Astrocyte of the spinal cord (primary cell): ENCODE data around the gene RPIA.

ENCODE experiments used
- DNase-seq: peaks from one replicate; pipeline ENCODE4 v3.0.0; 2011; ENCODE audit warnings: low read depth, low spot score
- H3K4me3 ChIP-seq: 2 replicates; pipeline ENCODE4 v1.5.1; 2011; ENCODE audit warnings: low read depth, mild to moderate bottlenecking, low read length, moderate library complexity
- in situ Hi-C: cut with HindIII; loops from 2 replicates; pipeline ENCODE4 v1.10.0; 2017; ENCODE audit warnings: low sequenced_read_pairs
- TF ChIP-seq, protein P1 (sequence below): IDR thresholded peaks from 2 replicates; pipeline ENCODE4 v1.5.1; 2012; ENCODE audit warnings: low read depth, mild to moderate bottlenecking, low read length, inconsistent platforms

Gene RPIA

DNA sequence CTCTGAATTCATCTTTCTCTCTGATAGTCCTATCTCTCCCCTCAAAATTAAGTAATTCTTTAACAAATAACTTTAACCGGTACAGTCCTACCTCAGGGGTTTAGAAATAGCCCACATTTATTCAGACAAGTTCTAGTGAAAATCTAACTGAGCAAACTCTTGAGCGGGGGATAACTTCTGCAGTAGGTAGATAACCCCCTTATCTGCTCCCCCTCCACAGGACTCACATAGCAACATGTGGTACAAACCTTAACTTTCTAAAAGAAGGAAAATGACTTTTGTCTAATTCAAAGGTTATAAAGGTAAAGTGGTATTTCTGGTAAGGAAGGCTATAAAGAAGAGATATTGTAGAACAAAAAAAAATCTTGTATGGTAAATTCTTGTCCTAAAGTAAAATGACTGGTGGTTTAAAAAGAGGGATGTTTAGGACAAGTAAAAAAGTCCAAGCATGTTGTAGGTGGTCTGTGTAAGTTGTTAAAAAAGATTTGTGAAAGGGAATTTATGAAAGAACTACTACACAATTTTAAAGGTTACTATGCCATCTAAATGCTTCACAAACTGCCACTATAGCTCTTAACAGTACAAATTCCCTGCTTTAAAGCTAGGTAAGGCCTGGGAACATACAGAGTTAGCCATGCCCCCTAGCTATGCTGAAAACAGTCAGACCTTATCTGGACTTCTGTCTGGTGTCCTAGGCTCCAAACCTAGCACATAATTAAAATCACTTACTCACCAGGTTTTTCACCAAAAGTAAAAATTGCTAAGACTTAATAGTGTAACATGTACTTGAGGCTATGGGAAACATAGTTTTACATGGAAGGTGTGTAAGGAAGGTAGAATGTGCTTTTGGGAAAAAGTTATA lies 8.1 kb upstream of the RPIA start:
- TF ChIP-seq, protein P1, sequence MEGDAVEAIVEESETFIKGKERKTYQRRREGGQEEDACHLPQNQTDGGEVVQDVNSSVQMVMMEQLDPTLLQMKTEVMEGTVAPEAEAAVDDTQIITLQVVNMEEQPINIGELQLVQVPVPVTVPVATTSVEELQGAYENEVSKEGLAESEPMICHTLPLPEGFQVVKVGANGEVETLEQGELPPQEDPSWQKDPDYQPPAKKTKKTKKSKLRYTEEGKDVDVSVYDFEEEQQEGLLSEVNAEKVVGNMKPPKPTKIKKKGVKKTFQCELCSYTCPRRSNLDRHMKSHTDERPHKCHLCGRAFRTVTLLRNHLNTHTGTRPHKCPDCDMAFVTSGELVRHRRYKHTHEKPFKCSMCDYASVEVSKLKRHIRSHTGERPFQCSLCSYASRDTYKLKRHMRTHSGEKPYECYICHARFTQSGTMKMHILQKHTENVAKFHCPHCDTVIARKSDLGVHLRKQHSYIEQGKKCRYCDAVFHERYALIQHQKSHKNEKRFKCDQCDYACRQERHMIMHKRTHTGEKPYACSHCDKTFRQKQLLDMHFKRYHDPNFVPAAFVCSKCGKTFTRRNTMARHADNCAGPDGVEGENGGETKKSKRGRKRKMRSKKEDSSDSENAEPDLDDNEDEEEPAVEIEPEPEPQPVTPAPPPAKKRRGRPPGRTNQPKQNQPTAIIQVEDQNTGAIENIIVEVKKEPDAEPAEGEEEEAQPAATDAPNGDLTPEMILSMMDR: no peak
- H3K4me3 ChIP-seq: no peak overlapping the region
- in situ Hi-C loops: no loop called here
- DNase-seq: peak; percentile 1

DNA sequence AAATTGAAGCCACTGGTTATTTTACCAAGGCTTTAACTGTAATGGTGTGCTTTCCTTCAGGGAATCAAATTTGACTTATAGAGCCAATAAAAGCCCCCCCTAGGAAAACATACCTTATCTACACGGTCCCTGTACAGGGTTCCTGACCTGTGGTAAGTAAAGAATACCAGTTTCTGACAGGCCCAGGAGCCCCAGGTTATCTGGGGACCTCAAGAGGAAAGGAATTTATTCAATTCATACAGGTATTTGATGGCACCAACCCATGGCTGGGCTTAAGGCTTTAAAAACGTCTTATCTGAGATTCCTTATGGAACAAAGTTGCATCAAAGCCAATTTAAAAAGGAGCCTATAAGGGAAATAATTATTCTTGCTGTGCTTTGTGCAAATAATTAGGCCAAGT lies 7.0 kb upstream of the RPIA start:
- TF ChIP-seq, protein P1: no peak
- in situ Hi-C loops: no loop called here
- no peak overlapping the region for H3K4me3 ChIP-seq
- no peak for DNase-seq

DNA sequence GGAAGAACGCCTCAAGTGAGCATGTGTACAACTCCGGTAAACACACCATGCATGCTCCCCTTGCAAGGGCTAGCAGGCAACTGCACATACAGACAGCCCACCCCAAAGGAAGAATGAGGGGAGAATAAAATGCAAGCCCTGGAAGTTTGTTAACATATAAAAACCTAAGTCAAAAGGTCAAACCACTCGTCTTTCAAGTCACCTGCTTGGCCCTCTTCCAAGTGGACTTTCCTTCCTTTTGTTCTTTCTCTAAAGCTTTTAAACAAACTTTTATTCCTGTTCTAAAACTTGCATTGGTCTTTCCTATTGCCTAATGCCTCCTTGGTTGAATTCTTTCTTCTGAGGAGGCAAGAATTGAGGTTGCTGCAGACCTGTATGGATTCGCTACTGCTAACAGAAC lies 5.2 kb upstream of the RPIA start:
- no peak overlapping the region for H3K4me3 ChIP-seq
- in situ Hi-C loops: no loop called here
- TF ChIP-seq, protein P1: no peak
- DNase-seq: no peak

DNA sequence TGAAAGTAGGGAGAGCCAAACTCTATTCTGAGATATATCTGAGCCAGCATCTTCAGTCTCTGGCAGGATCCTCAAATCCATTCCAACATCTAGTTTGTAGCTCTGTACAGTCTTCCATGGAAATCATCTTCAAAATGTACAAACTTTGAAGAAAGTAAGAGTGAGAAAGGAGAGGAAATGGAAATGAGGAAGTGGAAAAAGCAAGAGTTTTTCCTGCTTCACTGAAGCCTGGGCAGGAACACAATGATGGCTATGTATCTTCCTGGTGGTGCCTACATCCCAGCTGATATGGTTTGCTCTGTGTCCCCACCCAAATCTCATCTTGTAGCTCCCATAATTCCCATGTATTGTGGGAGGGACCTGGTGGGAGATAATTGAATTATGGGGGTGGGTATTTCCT lies 4.1 kb upstream of the RPIA start:
- no peak overlapping the region for H3K4me3 ChIP-seq
- DNase-seq: no peak
- TF ChIP-seq, protein P1: no peak
- in situ Hi-C loops: no loop called here

- DNase-seq: no peak
- H3K4me3 ChIP-seq: peak overlapping the region; percentile 68
- TF ChIP-seq, protein P1: peak; percentile 10
Observed at GRCh38 chr2:88690591-88691338, 708 bp upstream of the RPIA start.

DNA sequence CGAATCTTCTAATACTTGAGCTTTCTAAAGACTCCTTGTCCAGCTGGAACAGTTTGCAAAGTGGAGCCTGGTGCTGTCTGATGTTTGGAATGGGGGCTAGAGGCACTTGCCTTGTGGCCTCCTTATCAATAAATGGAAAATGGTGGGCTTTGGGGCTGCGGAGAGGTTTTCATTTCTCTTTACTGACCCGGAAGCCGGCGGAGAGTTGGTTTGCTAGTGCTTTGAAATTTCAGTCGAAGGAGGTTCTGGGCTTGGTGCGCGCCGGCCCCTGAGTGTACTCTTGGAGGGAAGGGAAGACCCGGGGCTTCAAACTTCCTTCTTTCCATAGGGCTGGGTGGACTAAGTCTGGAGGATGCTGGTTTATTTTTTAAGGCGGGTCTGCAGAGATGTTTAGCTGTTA lies 714 bp downstream of the RPIA start:
- DNase-seq: no peak
- TF ChIP-seq, protein P1: no peak
- H3K4me3 ChIP-seq: peak overlapping the region; percentile 68
- in situ Hi-C loops: no loop called here

More at GRCh38 chr2:88690591-88691338, 708 bp upstream of the RPIA start:
- in situ Hi-C loops: no loop called here
